ENCODE results near the gene NIPAL3.
"Not testable (repeated sequence)": the region's sequence is repeated elsewhere in the genome, so short reads cannot be mapped to it uniquely, and the experiment has no call there.

DNA sequence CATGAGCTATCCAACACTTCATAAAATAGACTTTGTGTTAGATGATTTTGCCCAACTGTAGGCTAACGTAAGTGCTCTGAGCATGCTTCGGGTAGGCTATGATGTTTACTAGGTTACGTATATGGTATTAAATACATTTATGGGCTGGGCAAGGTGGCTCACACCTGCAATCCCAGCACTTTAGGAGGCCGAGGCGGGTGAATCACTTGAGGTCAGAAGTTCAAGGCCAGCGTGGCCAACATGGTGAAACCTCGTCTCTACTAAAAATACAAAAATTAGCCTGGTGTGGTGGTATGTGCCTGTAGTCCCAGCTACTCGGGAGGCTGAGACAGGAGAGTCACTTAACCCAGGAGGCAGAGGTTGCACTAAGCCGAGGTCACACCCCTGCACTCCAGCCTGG is 77.3 kb downstream of the NIPAL3 start:
- TF ChIP-seq, protein P1, sequence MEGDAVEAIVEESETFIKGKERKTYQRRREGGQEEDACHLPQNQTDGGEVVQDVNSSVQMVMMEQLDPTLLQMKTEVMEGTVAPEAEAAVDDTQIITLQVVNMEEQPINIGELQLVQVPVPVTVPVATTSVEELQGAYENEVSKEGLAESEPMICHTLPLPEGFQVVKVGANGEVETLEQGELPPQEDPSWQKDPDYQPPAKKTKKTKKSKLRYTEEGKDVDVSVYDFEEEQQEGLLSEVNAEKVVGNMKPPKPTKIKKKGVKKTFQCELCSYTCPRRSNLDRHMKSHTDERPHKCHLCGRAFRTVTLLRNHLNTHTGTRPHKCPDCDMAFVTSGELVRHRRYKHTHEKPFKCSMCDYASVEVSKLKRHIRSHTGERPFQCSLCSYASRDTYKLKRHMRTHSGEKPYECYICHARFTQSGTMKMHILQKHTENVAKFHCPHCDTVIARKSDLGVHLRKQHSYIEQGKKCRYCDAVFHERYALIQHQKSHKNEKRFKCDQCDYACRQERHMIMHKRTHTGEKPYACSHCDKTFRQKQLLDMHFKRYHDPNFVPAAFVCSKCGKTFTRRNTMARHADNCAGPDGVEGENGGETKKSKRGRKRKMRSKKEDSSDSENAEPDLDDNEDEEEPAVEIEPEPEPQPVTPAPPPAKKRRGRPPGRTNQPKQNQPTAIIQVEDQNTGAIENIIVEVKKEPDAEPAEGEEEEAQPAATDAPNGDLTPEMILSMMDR (IDR thresholded peaks at IDR 0.05): not testable (repeated sequence)
- TF ChIP-seq POLR2A, EP300 (IDR thresholded peaks at IDR 0.05): not testable (repeated sequence)
